GM20431 (cell line): ENCODE measurements around the gene PPP6R2.
"Not testable (repeated sequence)": the region's sequence is repeated elsewhere in the genome, so short reads cannot be mapped to it uniquely, and the experiment has no call there.

Experiments used
- in situ Hi-C: fragments of 300-500 bp; cut with MseI, MboI; formaldehyde crosslinking; loops from one replicate; pipeline ENCODE4 v1.15.0; 2020; ENCODE audit warnings: low sequenced_read_pairs; ENCODE audit not compliant: unreplicated experiment

Gene PPP6R2

GRCh38 chr22:50396751-50397370 is 53.7 kb downstream of the PPP6R2 start:
- in situ Hi-C loops: no loop called here

GRCh38 chr22:50397371-50398060 is 54.4 kb downstream of the PPP6R2 start:
- in situ Hi-C loops: not testable (repeated sequence)

DNA sequence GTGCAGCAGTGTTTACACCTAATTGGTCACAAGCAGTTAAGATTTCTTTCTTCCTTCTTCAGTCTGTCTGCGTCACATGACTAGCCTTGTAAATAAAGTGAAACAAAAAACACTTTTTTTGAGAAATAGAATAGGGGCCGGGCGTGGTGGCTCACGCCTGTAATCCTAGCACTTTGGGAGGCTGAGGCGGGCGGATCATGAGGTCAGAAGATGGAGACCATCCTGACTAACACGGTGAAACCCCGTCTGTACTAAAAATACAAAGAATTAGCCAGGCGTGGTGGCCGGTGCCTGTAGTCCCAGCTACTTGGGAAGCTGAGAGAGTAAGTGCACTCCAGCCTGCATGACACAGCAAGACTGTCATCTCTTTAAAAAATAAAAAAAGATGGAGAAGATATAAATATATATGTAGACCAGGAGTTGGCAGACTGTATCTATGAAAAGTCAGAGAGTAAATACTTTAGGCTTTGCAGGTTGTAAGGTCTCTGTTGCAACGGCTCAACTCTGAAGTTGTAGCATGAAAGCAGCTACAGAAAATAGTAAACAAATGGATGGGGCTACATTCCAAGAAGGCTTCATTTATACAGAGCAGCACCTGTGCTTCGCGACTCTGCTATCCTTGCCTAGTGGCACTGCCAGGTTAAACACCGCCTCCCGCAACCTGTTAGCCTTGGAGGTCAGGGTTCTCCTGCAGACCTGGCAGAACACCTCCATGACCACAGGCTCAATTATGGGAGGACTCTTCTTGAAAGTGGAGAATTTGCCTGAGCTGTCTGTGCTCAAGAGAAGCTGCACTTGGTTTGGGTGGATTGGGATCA is 55.9 kb downstream of the PPP6R2 start:
- in situ Hi-C loops: no loop called here

GRCh38 chr22:50399751-50400331 is 56.7 kb downstream of the PPP6R2 start:
- in situ Hi-C loops: no loop called here

- in situ Hi-C loops: no loop called here
These were observed 57.3 kb downstream of the PPP6R2 start for GRCh38 chr22:50400406-50400805.

GRCh38 chr22:50400931-50401330 is 57.8 kb downstream of the PPP6R2 start:
- in situ Hi-C loops: no loop called here

DNA sequence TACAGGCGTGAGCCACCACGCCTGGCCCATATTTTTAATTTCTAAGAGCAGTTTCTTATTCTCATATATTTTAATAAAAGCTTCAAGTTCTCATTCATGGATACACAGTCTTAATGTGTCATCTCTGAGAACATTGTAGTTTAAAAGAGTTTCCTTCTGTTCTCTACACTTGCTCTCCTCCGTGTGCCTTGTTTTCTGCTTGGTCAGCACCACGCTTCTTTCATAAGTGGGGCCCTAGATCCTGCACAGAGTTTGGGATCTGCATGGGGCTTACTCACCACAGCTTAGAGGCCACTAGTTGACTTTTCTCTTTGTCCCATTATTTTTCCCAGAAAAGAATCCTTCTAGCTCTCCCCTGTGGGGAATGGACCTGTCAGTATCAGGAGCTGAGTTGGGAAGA is 58.8 kb downstream of the PPP6R2 start:
- in situ Hi-C loops: no loop called here

- in situ Hi-C loops: no loop called here
These were observed 60.6 kb downstream of the PPP6R2 start for GRCh38 chr22:50403701-50404101.

- in situ Hi-C loops: no loop called here
These were observed 63.5 kb downstream of the PPP6R2 start for GRCh38 chr22:50406416-50407170.

DNA sequence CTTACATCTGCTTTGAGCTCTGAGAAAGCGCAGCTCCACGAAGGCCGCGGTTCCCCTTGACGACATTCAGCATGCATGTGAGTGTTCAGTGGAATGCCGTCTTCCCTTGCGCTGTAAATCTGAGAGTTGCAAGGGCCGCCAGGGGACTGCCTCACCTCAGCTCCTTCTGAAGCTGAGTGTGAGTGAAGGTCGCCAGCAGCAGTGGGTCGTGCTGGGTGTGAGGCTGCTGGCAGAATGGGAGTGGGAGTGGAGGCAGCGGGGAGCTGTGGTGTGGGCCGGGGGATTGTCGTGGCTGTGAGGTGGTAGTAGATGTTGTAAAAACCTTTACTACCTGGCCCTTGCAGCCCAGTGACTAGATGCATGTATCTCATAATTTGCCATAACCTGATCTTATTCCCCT is 65.2 kb downstream of the PPP6R2 start:
- in situ Hi-C loops: no loop called here

GRCh38 chr22:50408954-50409353 is 65.8 kb downstream of the PPP6R2 start:
- in situ Hi-C loops: not testable (repeated sequence)

- in situ Hi-C loops: no loop called here
These were observed 71.5 kb downstream of the PPP6R2 start for GRCh38 chr22:50414476-50415248.

- in situ Hi-C loops: no loop called here
These were observed 72.3 kb downstream of the PPP6R2 start for GRCh38 chr22:50415426-50415825.

DNA sequence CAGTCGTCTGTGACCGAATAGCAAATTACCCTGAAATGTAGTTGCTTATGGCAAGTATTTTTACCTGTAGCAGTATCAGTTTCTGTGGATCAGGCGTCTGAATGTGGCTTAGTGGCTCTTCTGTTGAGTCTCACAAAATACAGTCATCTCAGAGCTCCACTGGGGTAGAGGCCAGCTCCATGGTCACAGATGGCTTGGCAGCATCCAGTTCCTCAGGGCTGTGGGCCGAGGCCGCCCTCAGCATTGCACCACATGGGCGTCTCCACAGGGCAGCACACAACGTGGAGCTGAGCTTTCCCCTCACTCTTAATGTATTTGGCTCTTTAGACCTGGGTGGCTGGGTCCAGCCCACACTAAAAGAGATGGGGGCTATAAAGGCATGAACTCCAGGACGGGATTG is 73.9 kb downstream of the PPP6R2 start:
- in situ Hi-C loops: no loop called here

DNA sequence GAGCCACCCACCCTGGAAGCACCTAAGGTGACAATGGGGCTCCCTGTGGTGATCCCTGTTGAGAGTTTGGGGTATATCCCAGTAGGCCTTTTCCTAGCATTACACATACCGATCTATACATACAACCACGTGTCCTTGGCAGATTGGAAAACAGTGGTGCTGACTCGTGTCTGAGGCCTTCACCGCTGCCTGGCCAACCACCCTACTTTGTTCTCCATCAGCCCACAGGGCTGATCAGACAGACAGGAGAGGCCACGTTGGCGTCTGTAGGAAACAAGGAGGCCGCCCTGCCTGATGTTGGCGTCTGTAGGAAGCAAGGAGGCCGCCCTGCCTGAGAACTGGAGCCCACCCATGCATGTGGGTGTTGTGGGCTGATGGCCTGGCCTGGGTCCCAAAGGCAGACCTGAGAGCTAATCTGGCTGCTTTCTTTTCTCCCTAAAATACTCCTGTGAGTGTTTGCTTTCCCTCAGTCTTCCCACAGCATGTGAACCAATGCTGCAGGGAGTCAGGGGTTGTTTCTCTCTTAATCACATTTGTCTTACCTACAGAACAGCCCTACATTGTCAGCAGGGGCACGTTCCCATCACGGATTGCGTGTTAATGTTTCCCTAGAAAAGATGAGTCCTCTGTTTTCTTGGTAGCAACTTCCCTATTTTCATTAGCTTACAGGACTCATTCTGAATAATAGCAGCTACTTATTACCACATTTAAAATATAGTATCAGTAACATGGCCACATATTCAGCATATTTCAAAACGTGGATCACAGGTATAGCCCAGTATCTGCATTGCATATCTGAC is 74.5 kb downstream of the PPP6R2 start:
- in situ Hi-C loops: no loop called here

- in situ Hi-C loops: no loop called here
These were observed 75.5 kb downstream of the PPP6R2 start for GRCh38 chr22:50418624-50419023.

DNA sequence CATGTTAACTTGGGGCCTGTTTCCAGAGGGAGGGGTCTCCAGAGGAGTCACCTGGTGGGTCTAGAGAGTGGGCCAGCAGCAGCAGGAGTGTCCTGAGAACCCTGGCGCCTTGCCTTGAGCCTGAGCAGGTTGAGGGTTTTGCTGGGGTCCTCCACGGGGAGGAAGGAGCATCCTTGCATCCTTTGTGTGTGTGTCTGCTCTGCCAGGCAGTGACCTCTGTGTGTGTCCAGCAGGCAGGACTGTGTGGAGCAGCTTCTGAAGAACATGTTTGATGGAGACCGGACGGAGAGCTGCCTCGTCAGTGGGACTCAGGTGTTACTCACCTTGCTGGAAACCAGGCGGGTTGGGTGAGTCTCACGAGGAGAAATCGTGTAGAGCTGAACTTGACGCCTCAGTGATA is 76.0 kb downstream of the PPP6R2 start:
- in situ Hi-C loops: no loop called here

GRCh38 chr22:50420015-50420414 is 76.9 kb downstream of the PPP6R2 start:
- in situ Hi-C loops: no loop called here

GRCh38 chr22:50420581-50420980 is 77.5 kb downstream of the PPP6R2 start:
- in situ Hi-C loops: no loop called here
